GM21423 (cell line): ENCODE results near the gene AKR1B15.
A peak's percentile ranks its signal among the peaks of the same experiment; 100 is the strongest.
"Not testable (repeated sequence)": the region's sequence is repeated elsewhere in the genome, so short reads cannot be mapped to it uniquely, and the experiment has no call there.

Experiments
- ATAC-seq: cut with Tn5 transposase; IDR thresholded peaks from one replicate; pipeline ENCODE4 v1.9.1; 2021; ENCODE audit warnings: mild to moderate bottlenecking, moderate library complexity; ENCODE audit not compliant: unreplicated experiment

Gene AKR1B15

GRCh38 chr7:134548877-134549276 is at the start of gene AKR1B15:
TSS of gene AKR1B15 (plus strand) at chr7:134549110. CDS start at chr7:134564620, 15,510 bp downstream.
- ATAC-seq: peak; percentile 82

GRCh38 chr7:134500406-134500805 is 48.5 kb upstream of the AKR1B15 start:
- ATAC-seq: no peak

- no peak for ATAC-seq
Measured at GRCh38 chr7:134500982-134501381, 47.9 kb upstream of the AKR1B15 start.

- ATAC-seq: no peak
Measured at GRCh38 chr7:134502463-134503371, 46.2 kb upstream of the AKR1B15 start.

GRCh38 chr7:134504660-134505164 is 44.2 kb upstream of the AKR1B15 start:
- no peak for ATAC-seq

- ATAC-seq: no peak
Measured at GRCh38 chr7:134505856-134506255, 43.1 kb upstream of the AKR1B15 start.

GRCh38 chr7:134509010-134509409 is 39.9 kb upstream of the AKR1B15 start:
- no peak for ATAC-seq

GRCh38 chr7:134510646-134511045 is 38.3 kb upstream of the AKR1B15 start:
- no peak for ATAC-seq

GRCh38 chr7:134512271-134512670 is 36.6 kb upstream of the AKR1B15 start:
- no peak for ATAC-seq

GRCh38 chr7:134513169-134513752 is 35.6 kb upstream of the AKR1B15 start:
- ATAC-seq: no peak

- no peak for ATAC-seq
Measured at GRCh38 chr7:134514106-134514505, 34.8 kb upstream of the AKR1B15 start.

GRCh38 chr7:134514663-134515062 is 34.2 kb upstream of the AKR1B15 start:
- ATAC-seq: no peak

GRCh38 chr7:134515569-134516468 is 33.1 kb upstream of the AKR1B15 start:
- no peak for ATAC-seq

GRCh38 chr7:134520130-134520529 is 28.8 kb upstream of the AKR1B15 start:
- ATAC-seq: no peak

GRCh38 chr7:134522601-134523000 is 26.3 kb upstream of the AKR1B15 start:
- ATAC-seq: no peak

- ATAC-seq: not testable (repeated sequence)
Measured at GRCh38 chr7:134525449-134525848, 23.5 kb upstream of the AKR1B15 start.

- not testable (repeated sequence) for ATAC-seq
Measured at GRCh38 chr7:134526552-134527248, 22.2 kb upstream of the AKR1B15 start.

- ATAC-seq: no peak
Measured at GRCh38 chr7:134527979-134528371, 20.9 kb upstream of the AKR1B15 start.

- no peak for ATAC-seq
Measured at GRCh38 chr7:134528749-134529148, 20.2 kb upstream of the AKR1B15 start.

- no peak for ATAC-seq
Measured at GRCh38 chr7:134530460-134530859, 18.4 kb upstream of the AKR1B15 start.
